T-helper 2 cell treated with Interferon-gamma antibody and Interleukin-4, amounts not matched to agents 100 ng/mL and 5 ng/mL, for 36 hours (primary cell): ENCODE data around the gene CAMK1. TPM values are rescaled to one million over a fixed set of nuclear protein-coding genes. Genes with fewer than 3 reads are reported as not detected.

Source experiments
- intact Hi-C: fragments of 100-400 bp; cut with micrococcal nuclease; formaldehyde crosslinking; loops from one replicate; pipeline ENCODE4 v1.15.1; 2023
- total RNA-seq: library from RNA; stranded (reverse); gene quantifications from 2 replicates; pipeline ENCODE4 v1.2.3, GENCODE V29; 2022

Gene CAMK1
- total RNA-seq, 1 donor from 2014 or later: 46.7 TPM

- intact Hi-C loops: no loop called here
Observed at GRCh38 chr3:9715136-9715535, 54.6 kb downstream of the CAMK1 start.

GRCh38 chr3:9713142-9713541, 56.6 kb downstream of the CAMK1 start:
- intact Hi-C loops: no loop called here

GRCh38 chr3:9712415-9712814, 57.3 kb downstream of the CAMK1 start:
- intact Hi-C loops: no loop called here

- intact Hi-C loops: no loop called here
Observed at GRCh38 chr3:9710174-9710739, 59.5 kb downstream of the CAMK1 start.

Other genes starting within 250 kb of the CAMK1 start
- gene LHFPL4, start 216.1 kb downstream of the CAMK1 start, total RNA-seq: not detected in 2 replicates
- gene MTMR14, start 120.4 kb downstream of the CAMK1 start, total RNA-seq: 45.1 and 45.5 TPM in 2 replicates
- 0.20 and 0.36 TPM in 2 replicates for gene CPNE9, start 66.1 kb downstream of the CAMK1 start, total RNA-seq
- gene BRPF1, start 38.2 kb downstream of the CAMK1 start, total RNA-seq: 41.9 and 44.2 TPM in 2 replicates
- 40.1 and 40.7 TPM in 2 replicates for gene OGG1, start 20.0 kb downstream of the CAMK1 start, total RNA-seq
- 84.3 and 85.7 TPM in 2 replicates for gene TADA3, start 22.5 kb upstream of the CAMK1 start, total RNA-seq
- gene ARPC4, start 23.1 kb upstream of the CAMK1 start, total RNA-seq: 295 and 297 TPM in 2 replicates
- gene TTLL3, start 40.3 kb upstream of the CAMK1 start, total RNA-seq: 66.6 and 71.2 TPM in 2 replicates
- 50.4 and 54.1 TPM in 2 replicates for gene RPUSD3, start 74.1 kb upstream of the CAMK1 start, total RNA-seq
- not detected in 2 replicates for gene CIDEC, start 110.3 kb upstream of the CAMK1 start, total RNA-seq
- gene JAGN1, start 120.7 kb upstream of the CAMK1 start, total RNA-seq: 23.5 and 25.3 TPM in 2 replicates
- 0.36 and 0.70 TPM in 2 replicates for gene IL17RE, start 132.9 kb upstream of the CAMK1 start, total RNA-seq
- gene IL17RC, start 147.2 kb upstream of the CAMK1 start, total RNA-seq: 0.23 and 0.34 TPM in 2 replicates
- gene CRELD1, start 163.9 kb upstream of the CAMK1 start, total RNA-seq: 16.0 and 20.2 TPM in 2 replicates
- 6.2 TPM in 2 replicates for gene PRRT3, start 182.5 kb upstream of the CAMK1 start, total RNA-seq
- gene EMC3, start 216.9 kb upstream of the CAMK1 start, total RNA-seq: 53.5 TPM in 2 replicates